ENCODE data around the gene ARHGAP25. TPM values are rescaled to one million over a fixed set of nuclear protein-coding genes. Genes with fewer than 3 reads are reported as not detected.

Gene ARHGAP25
- total and polyA plus RNA-seq, 2 of the 4 experiments (the other 2 are of a cell fraction): 0.29 to 0.36 TPM

GRCh38 chr2:68708629-68709028 lies 26.0 kb upstream of the ARHGAP25 start:
- Histone ChIP-seq H3K4me1 (ENCODE audit: control insufficient read depth, insufficient read depth, low read length) (peaks cover 4% of the 10 kb centered on the region), H3K4me2 (ENCODE audit: low read depth, low read length) (no peak overlapping the region), H4K20me1 (ENCODE audit: insufficient read depth, low read length) (no peaks in the 10 kb centered on the region), H3K4ac (ENCODE audit: low read depth, low read length) (no peak overlapping the region), H3K23ac (ENCODE audit: low read depth, low read length) (no peak overlapping the region), H3K18ac (ENCODE audit: low read depth, low read length) (no peak overlapping the region), H3K27me3 (ENCODE audit: control insufficient read depth, insufficient read depth, low read length) (peaks cover 37% of the 10 kb centered on the region), H3K36me3 (ENCODE audit: control insufficient read depth, insufficient read depth, low read length) (no peaks in the 10 kb centered on the region), H2BK15ac (ENCODE audit: low read depth, low read length) (no peak overlapping the region), H3K9ac (ENCODE audit: low read depth, low read length) (no peak overlapping the region), H4K8ac (ENCODE audit: low read depth in 2 of 2, low read length in 2 of 2) (no peak overlapping the region), H2BK5ac (ENCODE audit: low read depth, low read length, poor library complexity, severe bottlenecking) (no peak overlapping the region), H3K56ac (ENCODE audit: extremely low read depth, insufficient read depth, low read length) (no peak overlapping the region), H2AK5ac (ENCODE audit: low read depth, low read length) (no peak overlapping the region), H4K5ac (ENCODE audit: low read depth, low read length) (no peak overlapping the region), H3K4me3 (ENCODE audit: insufficient read depth, low read depth, low read length) (no peak overlapping the region), H4K91ac (ENCODE audit: insufficient read depth, low read depth, low read length) (no peak overlapping the region), H3K27ac (ENCODE audit: insufficient read depth, low read length) (no peak overlapping the region), H2AFZ (replicated peaks; ENCODE audit: low read length, poor library complexity) (no peak overlapping the region), H3K9me3 (ENCODE audit: control insufficient read depth, insufficient read depth, low read length) (no peaks in the 10 kb centered on the region; the same call in 1 of the 2 replicates), H2BK120ac (ENCODE audit: low read depth, low read length) (no peak overlapping the region), H3K14ac (replicated peaks; ENCODE audit: low read depth, low read length) (no peak overlapping the region), H2AK9ac (replicated peaks; ENCODE audit: low read depth, low read length, poor library complexity) (no peak overlapping the region), H3K9me1 (ENCODE audit: insufficient read depth, low read length) (0 out of 2 replicates have a peak, but pooled peaks cover 4% of the 10 kb centered on the region), H3K79me1 (ENCODE audit: low read depth in 1 of 2, low read length in 2 of 2) (no peaks in the 10 kb centered on the region), H2BK20ac (ENCODE audit: low read depth, low read length) (no peak overlapping the region)
- in situ Hi-C loops (cut with MboI; ENCODE audit: low sequenced_read_pairs) (loop anchor here (5.0 kb wide), 1 partner anchor 209 kb away; no protein-coding TSS in a partner anchor), intact Hi-C loops (cut with micrococcal nuclease) (loop anchor here (1.0 to 2.0 kb wide), 5 partner anchors 43 to 246 kb away; no protein-coding TSS in a partner anchor), dilution Hi-C loops (cut with HindIII; ENCODE audit: low sequenced_read_pairs, unreplicated experiment) (no loop called here)
- no peak for ATAC-seq (ENCODE audit: low read depth)
- no peak for DNase-seq
- TF ChIP-seq SMC3 (IDR thresholded peaks at IDR 0.05; ENCODE audit: low read depth, low read length) (no peak), RAD21 (IDR thresholded peaks at IDR 0.05; ENCODE audit: low read length) (no peak), MXI1 (IDR thresholded peaks at IDR 0.05; ENCODE audit: borderline replicate concordance, low read depth, low read length) (no peak), CTCF (conservative IDR thresholded peaks at IDR 0.05; ENCODE audit: low read depth, low read length) (no peak), RCOR1 (IDR thresholded peaks at IDR 0.05; ENCODE audit: insufficient replicate concordance, low read length) (no peak), ELK1 (IDR thresholded peaks at IDR 0.05; ENCODE audit: borderline replicate concordance, low read depth, low read length) (no peak)
- CTCF ChIA-PET: interaction anchor here (1.0 to 3.2 kb wide), 4 partner anchors 43 to 245 kb away, joined by 3 to 24 read pairs (median 12); no protein-coding TSS in a partner anchor
- no TSS peak for BruUV-seq (replicated peaks)
- POLR2A ChIA-PET (ENCODE audit: unreplicated experiment): no interaction called here
- WGBS, 2 experiments (ENCODE audit: extremely low coverage in 2 of 2, insufficient read length in 1 of 2): 50% methylated on average over 1 of the region's 3 CpGs; no CpG with 5 or more reads in 1 of the 2 experiments
